LNCaP clone FGC (cell line): ENCODE results near the gene DSEL.

Experiments used
- DNase-seq: peaks from one replicate; pipeline ENCODE4 v3.0.0-alpha.2; 2011; ENCODE audit warnings: low read depth
- H3K4me3 ChIP-seq: 2 replicates; pipeline ENCODE4 v1.5.1; 2011; ENCODE audit warnings: mild to moderate bottlenecking, low read depth, low read length, control low read depth
- TF ChIP-seq, protein P1 (sequence below): IDR thresholded peaks from 2 replicates; pipeline ENCODE4 v1.5.1; 2012; ENCODE audit warnings: mild to moderate bottlenecking; ENCODE audit not compliant: control insufficient read depth, insufficient read depth; ENCODE audit errors: extremely low read depth

The DSEL gene

DNA sequence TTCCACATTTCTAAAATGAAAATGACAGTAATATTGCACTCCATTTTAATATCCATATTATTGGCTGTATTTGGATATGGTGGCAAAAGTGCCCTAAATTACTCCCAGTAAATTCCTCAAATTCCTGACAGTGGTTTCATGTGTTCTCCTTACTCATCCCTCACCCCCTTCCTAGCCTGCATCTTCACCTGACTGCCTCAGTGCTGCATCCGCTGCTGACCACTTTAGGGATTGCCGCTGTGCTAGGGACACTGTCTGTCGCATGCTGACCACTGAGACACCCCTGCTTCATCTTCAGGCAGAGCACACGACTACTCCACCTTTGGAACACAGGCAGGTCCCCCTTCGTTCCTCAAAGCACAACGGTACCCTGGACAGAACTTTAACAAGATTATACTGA is 32.6 kb downstream of the DSEL start:
- TF ChIP-seq, protein P1, sequence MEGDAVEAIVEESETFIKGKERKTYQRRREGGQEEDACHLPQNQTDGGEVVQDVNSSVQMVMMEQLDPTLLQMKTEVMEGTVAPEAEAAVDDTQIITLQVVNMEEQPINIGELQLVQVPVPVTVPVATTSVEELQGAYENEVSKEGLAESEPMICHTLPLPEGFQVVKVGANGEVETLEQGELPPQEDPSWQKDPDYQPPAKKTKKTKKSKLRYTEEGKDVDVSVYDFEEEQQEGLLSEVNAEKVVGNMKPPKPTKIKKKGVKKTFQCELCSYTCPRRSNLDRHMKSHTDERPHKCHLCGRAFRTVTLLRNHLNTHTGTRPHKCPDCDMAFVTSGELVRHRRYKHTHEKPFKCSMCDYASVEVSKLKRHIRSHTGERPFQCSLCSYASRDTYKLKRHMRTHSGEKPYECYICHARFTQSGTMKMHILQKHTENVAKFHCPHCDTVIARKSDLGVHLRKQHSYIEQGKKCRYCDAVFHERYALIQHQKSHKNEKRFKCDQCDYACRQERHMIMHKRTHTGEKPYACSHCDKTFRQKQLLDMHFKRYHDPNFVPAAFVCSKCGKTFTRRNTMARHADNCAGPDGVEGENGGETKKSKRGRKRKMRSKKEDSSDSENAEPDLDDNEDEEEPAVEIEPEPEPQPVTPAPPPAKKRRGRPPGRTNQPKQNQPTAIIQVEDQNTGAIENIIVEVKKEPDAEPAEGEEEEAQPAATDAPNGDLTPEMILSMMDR, result no peak
- DNase-seq, result no peak
- H3K4me3 ChIP-seq, result no peak overlapping the region

DNA sequence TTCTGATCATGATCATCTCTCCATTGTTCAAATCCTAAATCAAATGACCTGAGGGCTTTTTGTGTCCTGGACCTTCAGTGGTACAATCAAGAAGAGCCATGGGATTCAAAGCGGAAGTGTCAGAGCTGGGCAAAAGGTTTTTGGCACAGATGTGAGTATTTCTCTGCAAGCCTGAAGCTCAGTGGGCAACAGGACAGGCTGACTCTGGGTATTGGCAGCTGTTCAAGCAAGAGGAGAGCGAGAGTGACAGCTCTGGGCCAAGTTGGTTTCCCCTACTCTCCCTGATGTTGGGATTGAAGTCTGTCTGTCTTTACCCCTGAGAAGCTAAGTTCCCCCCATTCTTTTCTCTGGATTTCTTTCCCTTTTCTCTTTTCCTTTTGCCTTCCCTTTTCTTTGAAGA is 33.3 kb downstream of the DSEL start:
- H3K4me3 ChIP-seq, result no peak overlapping the region
- no peak for DNase-seq
- TF ChIP-seq, protein P1, result no peak

GRCh38 chr18:67478249-67478648 is 38.3 kb downstream of the DSEL start:
- TF ChIP-seq, protein P1, result no peak
- DNase-seq, result no peak
- H3K4me3 ChIP-seq, result no peak overlapping the region

DNA sequence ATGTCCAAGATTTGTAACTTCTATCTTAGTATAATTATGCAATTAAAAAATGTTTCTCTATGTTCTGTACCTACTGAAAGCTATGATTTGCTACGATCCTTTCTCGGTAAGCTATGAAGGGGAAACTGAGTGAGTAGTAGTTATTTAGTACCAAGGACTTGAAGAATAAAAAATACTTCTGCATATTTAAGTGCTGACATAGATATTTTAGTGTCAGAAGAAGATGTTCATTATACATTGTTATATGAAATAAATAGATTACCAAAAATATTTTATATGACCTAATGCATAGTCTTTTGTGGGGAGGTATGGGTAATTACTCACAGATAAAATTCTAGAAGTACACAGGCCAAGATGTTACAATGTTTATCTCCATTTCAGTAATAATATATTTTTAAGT is 39.0 kb downstream of the DSEL start:
- DNase-seq, result no peak
- TF ChIP-seq, protein P1, result no peak
- no peak overlapping the region for H3K4me3 ChIP-seq

- no peak overlapping the region for H3K4me3 ChIP-seq
- TF ChIP-seq, protein P1, result no peak
- DNase-seq, result no peak
Observed at GRCh38 chr18:67476585-67476984, 39.9 kb downstream of the DSEL start.

- H3K4me3 ChIP-seq, result no peak overlapping the region
- TF ChIP-seq, protein P1, result no peak
- DNase-seq, result no peak
Observed at GRCh38 chr18:67475673-67476072, 40.8 kb downstream of the DSEL start.

DNA sequence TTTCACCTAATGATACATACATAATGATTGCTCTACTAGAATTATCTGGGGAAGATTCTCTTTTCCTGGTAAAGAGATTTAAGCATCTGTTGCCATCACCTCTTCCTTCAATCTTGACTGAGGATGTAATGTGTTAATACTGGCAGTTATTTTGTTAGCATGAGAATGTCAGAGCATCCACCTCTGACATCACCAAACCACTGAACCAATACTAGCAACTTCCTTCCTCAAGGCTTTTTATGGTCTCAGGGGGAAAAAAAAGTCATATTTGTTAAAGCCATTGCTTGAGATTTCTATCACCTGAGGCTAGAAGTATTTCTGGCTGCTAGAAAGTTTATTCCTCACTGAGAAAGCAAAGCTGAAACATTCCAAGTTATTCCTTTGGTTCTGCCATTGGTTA is 48.5 kb downstream of the DSEL start:
- no peak overlapping the region for H3K4me3 ChIP-seq
- TF ChIP-seq, protein P1, result no peak
- no peak for DNase-seq
